GM12878 (cell line): ENCODE data around the gene FBXW7. TPM values are rescaled to one million over a fixed set of nuclear protein-coding genes. Genes with fewer than 3 reads are reported as not detected.

ENCODE experiments used
- ATAC-seq: fragments of 200-7000 bp; cut with Tn5 transposase; 3 replicates; pipeline ENCODE4 v1.9.1; 2020; ENCODE audit warnings: mild to moderate bottlenecking, moderate library complexity
- BruUV-seq: library from RNA; stranded (reverse); fragments of 400-500 nt; replicated peaks from 2 replicates; lab custom pipeline; 2021; lab: Mats Ljungman, UMichigan
- CTCF ChIA-PET: fragments of 300-600 bp; sonication (Branson Sonifier 250); formaldehyde crosslinking; extraction: SDS; loops from one replicate; lab custom pipeline; 2021; ENCODE audit warnings: inconsistent platforms; lab: Yijun Ruan, JAX
- POLR2A ChIA-PET: fragments of 350-600 bp; formaldehyde crosslinking; extraction: SDS; loops from one replicate; lab custom pipeline; 2021; ENCODE audit warnings: inconsistent platforms; lab: Charles Lee
- RAD21 ChIA-PET: fragments of 300-600 bp; sonication (Branson Sonifier 250); formaldehyde crosslinking; loops from one replicate; lab custom pipeline; 2023; ENCODE audit warnings: antibody characterized with exemption; ENCODE audit not compliant: unreplicated experiment; lab: Charles Lee
- SMC1A ChIA-PET: fragments of 300-600 bp; sonication (Branson Sonifier 250); formaldehyde crosslinking; loops from one replicate; lab custom pipeline; 2023; ENCODE audit not compliant: unreplicated experiment, uncharacterized antibody; lab: Charles Lee
- DNase-seq: peaks from one replicate; pipeline ENCODE4 v3.0.0-alpha.2; 2011; ENCODE audit warnings: low read depth, low spot score
- FAIRE-seq: peaks from 3 replicates; lab custom pipeline; 2011; peaks lifted over from hg19 to GRCh38; lab: Jason Lieb, UNC
- H2AFZ ChIP-seq: 2 replicates; pipeline ENCODE4 v1.6.0; 2011; ENCODE audit warnings: low read depth, low read length, control low read depth; ENCODE audit not compliant: control insufficient read depth
- H3K27ac ChIP-seq: 2 replicates; pipeline ENCODE4 v1.5.1; 2011; ENCODE audit warnings: control low read depth; ENCODE audit not compliant: control insufficient read depth, insufficient read depth
- H3K27me3 ChIP-seq, 2 experiments: replicated peaks in 1 of 2; 2 replicates each; pipeline versions ENCODE4 v1.6.0 to v1.6.1; 2011; ENCODE audit warnings: low read length in 1 of 2; ENCODE audit not compliant: control insufficient read depth in 2 of 2, insufficient read depth in 2 of 2
- H3K36me3 ChIP-seq, 2 experiments: 2 replicates each; pipeline ENCODE4 v1.5.1; 2011; ENCODE audit warnings: low read length in 1 of 2; ENCODE audit not compliant: control insufficient read depth in 2 of 2, insufficient read depth in 2 of 2
- H3K4me1 ChIP-seq: 2 replicates; pipeline ENCODE4 v1.6.1; 2011; ENCODE audit warnings: mild to moderate bottlenecking, low read length, moderate library complexity, mixed read lengths; ENCODE audit not compliant: control insufficient read depth, insufficient read depth
- H3K4me2 ChIP-seq: 2 replicates; pipeline ENCODE4 v1.6.0; 2011; ENCODE audit warnings: control low read depth; ENCODE audit not compliant: control insufficient read depth, insufficient read depth
- H3K4me3 ChIP-seq: fragments of 200-600 bp; sonication (generic); 2 replicates; pipeline ENCODE4 v1.5.1; 2016
- H3K79me2 ChIP-seq: 2 replicates; pipeline ENCODE4 v1.6.0; 2011; ENCODE audit warnings: low read length; ENCODE audit not compliant: control insufficient read depth, insufficient read depth
- H3K9ac ChIP-seq: 2 replicates; pipeline ENCODE4 v1.8.0; 2011; ENCODE audit warnings: low read length, control low read depth, mixed read lengths; ENCODE audit not compliant: control insufficient read depth, insufficient read depth
- H3K9me3 ChIP-seq: replicated peaks from 3 replicates; pipeline ENCODE4 v1.5.1; 2011; ENCODE audit warnings: mild to moderate bottlenecking, low read length; ENCODE audit not compliant: control insufficient read depth, insufficient read depth
- H4K20me1 ChIP-seq: 2 replicates; pipeline ENCODE4 v1.6.0; 2011; ENCODE audit not compliant: control insufficient read depth, insufficient read depth
- RAD21 ChIP-seq: IDR thresholded peaks from 2 replicates; pipeline ENCODE4 v1.6.1; 2011; ENCODE audit warnings: mild to moderate bottlenecking, low read depth, low read length, moderate library complexity; ENCODE audit not compliant: insufficient read depth
- SMAD1 ChIP-seq: fragments of 450-650 bp; IDR thresholded peaks from 2 replicates; pipeline ENCODE4 v1.6.1; 2018; ENCODE audit warnings: mild to moderate bottlenecking, low read depth; ENCODE audit not compliant: partially characterized antibody
- WGBS: methylation state at CpG from one replicate; pipeline ENCODE4 v1.1.6; 2016; ENCODE audit warnings: low lambda C conversion rate; ENCODE audit not compliant: insufficient replicate concordance, insufficient coverage; ENCODE audit errors: missing lambda C conversion rate; 5-methylcytosine and 5-hydroxymethylcytosine counted together
- in situ Hi-C: fragments of 300-500 bp; cut with MboI; formaldehyde crosslinking; loops from 9 replicates; pipeline ENCODE4 v1.14.3; 2018; ENCODE audit warnings: mixed read lengths
- intact Hi-C: fragments of 100-400 bp; cut with micrococcal nuclease; formaldehyde crosslinking; loops from one replicate; pipeline ENCODE4 v1.14.2; 2022; ENCODE audit not compliant: unreplicated experiment
- polyA plus RNA-seq, 11 experiments: library from polyadenylated mRNA; depleted of rRNA in 4 of 11; unstranded in 6 of 11; stranded (reverse) in 5 of 11; fragments of >200 nt; fragmentation: Nextera tagmentation in 4 of 11; fragmentation: Illumina TruSeq in 1 of 11; extraction: Ambion mirVana in 4 of 11; extraction: Trizol in 1 of 11; gene quantifications; 1 replicate in 1 of 11; 2 replicates in 10 of 11; pipeline versions ENCODE4 v1.2.1 to v1.2.3, GENCODE V29; 2011 to 2016; ENCODE audit warnings: inconsistent platforms in 2 of 11, missing spikeins in 2 of 11, low read depth in 1 of 11
- total RNA-seq, 4 experiments: library from RNA; depleted of rRNA in 3 of 4; stranded (reverse); fragments of >200 nt in 3 of 4; fragmentation: Illumina TruSeq in 1 of 4; extraction: Trizol in 1 of 4; gene quantifications; 2 replicates each; pipeline versions ENCODE4 v1.2.1 to v1.2.3, GENCODE V29; 2013 to 2021
- TF ChIP-seq, protein P1 (sequence below), 3 experiments: IDR thresholded peaks in 2 of 3; conservative IDR thresholded peaks in 1 of 3; 2 replicates each; pipeline ENCODE4 v1.5.1; 2011; ENCODE audit warnings: low read depth in 3 of 3, low read length in 3 of 3, mild to moderate bottlenecking in 3 of 3, control low read depth in 2 of 3, moderate library complexity in 2 of 3, inconsistent platforms in 1 of 3, mixed read lengths in 1 of 3; ENCODE audit not compliant: control insufficient read depth in 2 of 3, insufficient read depth in 1 of 3; ENCODE audit errors: extremely low read depth in 1 of 3

The FBXW7 gene
- total and polyA plus RNA-seq, 10 of the 15 experiments (the other 5 are each of a cell fraction or from before 2014, with no cell fraction given), result 35.8 to 118 (median 47.2) TPM

GRCh38 chr4:152356428-152357034, 179.4 kb downstream of the FBXW7 start:
- Histone ChIP-seq H3K4me3 (no peak overlapping the region), H3K27ac (no peak overlapping the region), H3K27me3 (no peaks in the 10 kb centered on the region), H3K9me3 (no peaks in the 10 kb centered on the region; the same call in 2 of the 3 replicates), H3K79me2 (peaks cover 14% of the 10 kb centered on the region), H3K9ac (no peak overlapping the region), H3K4me1 (peaks cover 10% of the 10 kb centered on the region), H3K4me2 (no peak overlapping the region), H4K20me1 (no peaks in the 10 kb centered on the region), H2AFZ (no peak overlapping the region), H3K36me3 (no peaks in the 10 kb centered on the region)
- WGBS, result 54% methylated on average over 1 of the region's 1 CpG
- ChIA-PET RAD21 (interaction anchor here (0.5 to 3.4 kb wide), 4 partner anchors 12 to 177 kb away, joined by 3 to 17 read pairs (median 4); no protein-coding TSS in a partner anchor), SMC1A (interaction anchor here (0.6 to 3.6 kb wide), 7 partner anchors 11 to 320 kb away, joined by 3 to 16 read pairs (median 4); no protein-coding TSS in a partner anchor), POLR2A (no interaction called here), CTCF (interaction anchor here (0.7 to 2.8 kb wide), 7 partner anchors 8 to 284 kb away, joined by 3 to 12 read pairs (median 4); no protein-coding TSS in a partner anchor)
- intact Hi-C loops (no loop called here), in situ Hi-C loops (no loop called here)
- TF ChIP-seq SMAD1, result no peak
- TF ChIP-seq RAD21, result peak; percentile 21; the same call in 1 of the 2 replicates
- TF ChIP-seq, protein P1, sequence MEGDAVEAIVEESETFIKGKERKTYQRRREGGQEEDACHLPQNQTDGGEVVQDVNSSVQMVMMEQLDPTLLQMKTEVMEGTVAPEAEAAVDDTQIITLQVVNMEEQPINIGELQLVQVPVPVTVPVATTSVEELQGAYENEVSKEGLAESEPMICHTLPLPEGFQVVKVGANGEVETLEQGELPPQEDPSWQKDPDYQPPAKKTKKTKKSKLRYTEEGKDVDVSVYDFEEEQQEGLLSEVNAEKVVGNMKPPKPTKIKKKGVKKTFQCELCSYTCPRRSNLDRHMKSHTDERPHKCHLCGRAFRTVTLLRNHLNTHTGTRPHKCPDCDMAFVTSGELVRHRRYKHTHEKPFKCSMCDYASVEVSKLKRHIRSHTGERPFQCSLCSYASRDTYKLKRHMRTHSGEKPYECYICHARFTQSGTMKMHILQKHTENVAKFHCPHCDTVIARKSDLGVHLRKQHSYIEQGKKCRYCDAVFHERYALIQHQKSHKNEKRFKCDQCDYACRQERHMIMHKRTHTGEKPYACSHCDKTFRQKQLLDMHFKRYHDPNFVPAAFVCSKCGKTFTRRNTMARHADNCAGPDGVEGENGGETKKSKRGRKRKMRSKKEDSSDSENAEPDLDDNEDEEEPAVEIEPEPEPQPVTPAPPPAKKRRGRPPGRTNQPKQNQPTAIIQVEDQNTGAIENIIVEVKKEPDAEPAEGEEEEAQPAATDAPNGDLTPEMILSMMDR (IDR thresholded peaks at IDR 0.05 in 2 of 3, conservative IDR thresholded peaks at IDR 0.05 in 1 of 3; ENCODE audit: control insufficient read depth in 2 of 3, extremely low read depth in 1 of 3, insufficient read depth in 1 of 3, low read depth in 3 of 3, low read length in 3 of 3), result peak in 2 of 3 experiments; percentile 9 to 36; a peak in 1 of 6 replicates
- no peak for DNase-seq
- BruUV-seq, result no TSS peak
- no peak for ATAC-seq
- FAIRE-seq, result no peak
